ENCODE measurements around the gene EMSY.
"Not testable (repeated sequence)": the region's sequence is repeated elsewhere in the genome, so short reads cannot be mapped to it uniquely, and the experiment has no call there.

GRCh38 chr11:76401484-76401883, 43.3 kb upstream of the EMSY start:
- not testable (repeated sequence) for TF ChIP-seq NRF1 (IDR thresholded peaks at IDR 0.05; ENCODE audit: low read depth, low read length); SUZ12 (IDR thresholded peaks at IDR 0.05; ENCODE audit: low read length); BCL11A (IDR thresholded peaks at IDR 0.05; ENCODE audit: low read depth in 2 of 2, low read length in 2 of 2); JUND (IDR thresholded peaks at IDR 0.05; ENCODE audit: low read length); RFX5 (IDR thresholded peaks at IDR 0.05; ENCODE audit: borderline replicate concordance, low read depth, low read length); CEBPB (IDR thresholded peaks at IDR 0.05; ENCODE audit: low read depth, low read length); CTCF (IDR thresholded peaks at IDR 0.05; ENCODE audit: control extremely low read depth in 1 of 3, insufficient read depth in 1 of 3, low read depth in 1 of 3, low read length in 3 of 3)
